Left renal pelvis (tissue), 4 donors: Measurements from ENCODE around the gene LHPP. TPM values are rescaled to one million over a fixed set of nuclear protein-coding genes. Genes with fewer than 3 reads are reported as not detected.

ENCODE experiments used
- DNase-seq, 4 donors: peaks; one replicate each; pipeline ENCODE4 v3.0.0-alpha.2; 2013; ENCODE audit warnings: low read depth in 4 of 4, low spot score in 3 of 4
- polyA plus RNA-seq, 4 donors: library from polyadenylated mRNA; unstranded; fragments of 120-200 nt; gene quantifications; one replicate each; pipeline ENCODE4 v1.2.1, GENCODE V29; 2013; ENCODE audit not compliant: insufficient read length in 4 of 4

Gene LHPP
- polyA plus RNA-seq, 4 donors, result 15.7 to 23.9 (median 16.6) TPM

DNA sequence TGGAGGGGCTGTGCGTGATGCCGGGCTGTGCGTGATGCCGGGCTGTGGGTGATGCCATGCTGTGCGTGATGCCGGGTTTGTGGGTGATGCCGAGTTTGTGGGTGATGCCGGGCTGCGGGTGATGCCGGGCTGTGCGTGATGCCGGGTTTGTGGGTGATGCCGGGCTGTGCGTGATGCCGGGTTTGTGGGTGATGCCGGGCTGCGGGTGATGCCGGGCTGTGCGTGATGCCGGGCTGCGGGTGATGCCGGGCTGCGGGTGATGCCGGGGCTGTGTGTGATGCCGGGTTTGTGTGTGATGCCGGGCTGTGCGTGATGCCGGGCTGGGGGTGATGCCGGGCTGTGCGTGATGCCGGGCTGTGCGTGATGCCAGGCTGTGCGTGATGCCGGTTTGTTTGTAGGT, 153.6 kb downstream of the LHPP start:
- DNase-seq, result no peak

GRCh38 chr10:124616040-124616835, 154.6 kb downstream of the LHPP start:
- DNase-seq, result no peak

GRCh38 chr10:124616836-124617130, 155.2 kb downstream of the LHPP start:
- DNase-seq, result no peak

GRCh38 chr10:124618470-124619073, 156.9 kb downstream of the LHPP start:
- DNase-seq, result no peak

DNA sequence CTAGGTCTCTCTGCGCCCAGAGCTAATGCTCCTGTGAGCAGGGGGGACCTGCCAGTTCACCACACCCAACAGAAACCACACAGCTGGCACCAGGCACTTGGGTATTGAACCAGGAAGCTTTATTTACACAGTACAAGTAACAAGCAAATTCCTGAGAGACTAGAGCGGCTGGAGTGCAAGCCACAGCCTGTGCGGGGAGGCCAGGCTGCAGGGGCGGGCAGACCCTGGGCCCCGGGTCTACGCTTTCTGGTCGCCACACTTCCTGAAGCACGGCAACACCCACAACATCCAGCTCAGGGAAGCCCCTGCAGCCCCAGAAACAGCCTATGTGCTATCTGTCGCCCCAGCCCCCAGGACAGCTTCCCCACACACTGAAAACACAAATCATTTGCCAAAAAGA, 157.6 kb downstream of the LHPP start:
- no peak for DNase-seq

DNA sequence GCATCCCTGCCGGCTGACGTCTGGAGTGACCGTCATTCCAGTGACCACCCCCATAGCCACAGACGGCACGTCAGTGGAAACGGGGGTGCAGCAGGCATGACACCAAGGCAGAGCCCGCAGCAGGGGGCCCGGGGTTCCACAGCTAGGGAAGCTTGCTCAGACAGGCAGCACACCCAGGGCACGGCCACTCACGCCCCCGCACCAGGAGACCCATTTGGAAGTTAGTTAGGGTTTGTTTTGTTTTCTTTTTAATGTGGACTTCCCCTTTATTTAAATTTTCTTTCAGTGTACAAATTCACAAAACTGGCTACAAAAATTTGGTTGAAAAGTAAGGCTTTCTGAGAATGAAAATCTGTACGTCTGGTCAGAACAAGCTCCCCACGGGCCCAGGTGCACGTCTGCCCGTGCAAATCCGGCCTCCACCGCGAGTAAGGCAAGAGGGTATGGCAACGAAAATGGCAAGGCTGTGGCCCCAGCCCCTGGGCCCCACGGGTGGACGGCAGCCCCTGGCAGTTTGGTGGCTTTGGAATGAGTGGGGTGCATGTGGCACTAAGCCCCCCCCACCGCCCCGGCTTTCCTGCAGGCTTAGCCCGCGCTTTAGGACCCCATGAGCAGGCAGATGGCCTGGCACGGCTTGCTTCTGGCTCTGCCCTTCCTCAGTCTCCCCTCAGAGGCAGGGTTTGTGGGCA, 158.3 kb downstream of the LHPP start:
- no peak for DNase-seq

DNA sequence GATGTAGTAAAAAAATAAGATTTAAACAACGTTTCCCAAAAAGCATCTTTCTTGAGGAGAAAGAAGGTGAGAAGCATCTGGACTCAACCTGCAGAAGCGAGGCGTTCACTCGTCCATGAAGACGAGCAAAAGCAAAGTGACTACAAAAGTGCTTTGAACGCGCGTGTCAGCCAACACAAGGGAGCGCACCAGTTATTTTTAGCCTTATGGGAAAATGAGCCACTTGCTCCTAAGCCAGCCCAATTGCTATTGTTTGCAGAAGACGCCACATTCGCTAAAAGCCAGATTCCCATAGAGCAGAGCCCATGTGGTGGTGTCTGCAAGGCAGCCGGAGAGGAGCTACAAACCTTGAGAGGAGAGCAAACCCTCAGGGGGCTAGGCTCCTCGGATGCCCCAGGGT, 160.0 kb downstream of the LHPP start:
- no peak for DNase-seq

- no peak for DNase-seq
Observed at GRCh38 chr10:124622158-124622557, 160.5 kb downstream of the LHPP start.

DNA sequence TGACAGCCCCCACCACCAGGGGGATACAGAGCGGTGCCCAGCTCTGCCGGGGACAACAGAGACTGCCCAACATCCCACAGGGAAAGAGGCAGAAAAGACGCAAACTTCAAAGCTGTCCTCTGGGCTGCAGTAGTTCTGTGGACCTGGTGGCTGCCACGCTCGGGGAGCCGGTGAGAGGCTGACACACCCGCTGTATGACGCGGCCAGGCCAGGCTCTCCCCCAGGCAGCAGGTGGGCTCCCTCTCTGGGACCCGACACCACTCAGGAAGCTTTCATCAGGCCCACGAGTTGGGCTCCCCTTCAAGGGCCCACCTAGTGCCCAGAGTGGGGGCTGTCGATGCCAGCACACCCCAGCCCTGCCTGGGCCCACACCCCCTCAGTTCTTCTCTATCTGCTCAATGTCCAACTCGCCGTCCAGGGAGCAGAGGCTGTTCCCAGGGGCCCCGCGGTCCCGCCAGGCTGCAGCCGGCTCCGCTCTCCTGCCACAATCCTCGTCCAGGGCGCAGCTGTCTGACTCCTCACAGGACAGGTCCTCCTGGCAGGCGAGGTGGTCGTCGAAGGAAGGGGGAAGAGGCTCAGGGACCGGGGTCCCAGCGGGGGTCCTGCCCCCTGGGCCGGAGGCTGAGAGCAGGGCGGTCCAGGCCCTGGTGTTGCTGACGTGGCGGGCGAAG, 161.4 kb downstream of the LHPP start:
- no peak for DNase-seq

GRCh38 chr10:124624006-124624405, 162.4 kb downstream of the LHPP start:
- no peak for DNase-seq

DNA sequence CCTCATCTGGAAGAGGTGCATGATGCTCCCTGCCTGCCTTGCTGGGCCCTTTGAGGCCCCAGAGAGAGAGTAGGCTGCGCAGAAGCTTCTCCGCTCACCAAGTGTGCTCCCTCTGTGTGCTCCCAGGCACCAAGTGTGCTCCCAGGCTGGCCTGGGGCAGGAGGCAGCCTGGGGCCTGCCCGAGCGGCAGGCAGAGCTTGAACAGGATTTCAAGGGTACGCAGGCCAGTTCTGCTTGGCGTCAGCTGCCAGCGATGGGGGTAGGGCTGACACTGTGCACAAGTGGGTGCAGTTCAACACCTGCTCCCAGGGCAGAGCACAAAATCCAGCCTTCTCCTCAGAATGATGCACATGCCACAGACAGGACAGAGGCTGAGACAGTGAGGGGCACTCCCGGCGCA, 162.8 kb downstream of the LHPP start:
- no peak for DNase-seq

- DNase-seq, result no peak
Observed at GRCh38 chr10:124624895-124625294, 163.3 kb downstream of the LHPP start.

DNA sequence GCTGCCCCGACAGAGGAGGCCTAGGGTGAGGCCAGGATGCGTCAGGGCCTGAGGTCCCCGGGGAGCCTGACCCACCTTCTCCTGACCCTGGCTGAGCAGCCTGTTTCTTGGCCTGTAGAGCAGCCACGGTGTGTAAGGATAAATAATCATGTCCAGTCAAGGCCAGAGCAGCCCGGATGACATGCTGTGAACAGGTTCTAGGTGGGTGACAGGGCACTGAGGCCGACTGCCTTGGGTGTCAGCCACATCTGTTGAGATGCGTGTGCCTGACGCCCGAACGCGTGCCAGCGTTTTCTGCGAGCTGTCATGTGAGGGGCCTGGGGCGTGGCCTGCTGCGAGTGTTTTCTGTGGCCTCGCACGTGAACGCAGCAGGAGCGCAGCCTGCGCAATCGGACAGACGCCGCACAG, 164.2 kb downstream of the LHPP start:
- DNase-seq, result no peak

- no peak for DNase-seq
Observed at GRCh38 chr10:124626759-124627380, 165.2 kb downstream of the LHPP start.

DNA sequence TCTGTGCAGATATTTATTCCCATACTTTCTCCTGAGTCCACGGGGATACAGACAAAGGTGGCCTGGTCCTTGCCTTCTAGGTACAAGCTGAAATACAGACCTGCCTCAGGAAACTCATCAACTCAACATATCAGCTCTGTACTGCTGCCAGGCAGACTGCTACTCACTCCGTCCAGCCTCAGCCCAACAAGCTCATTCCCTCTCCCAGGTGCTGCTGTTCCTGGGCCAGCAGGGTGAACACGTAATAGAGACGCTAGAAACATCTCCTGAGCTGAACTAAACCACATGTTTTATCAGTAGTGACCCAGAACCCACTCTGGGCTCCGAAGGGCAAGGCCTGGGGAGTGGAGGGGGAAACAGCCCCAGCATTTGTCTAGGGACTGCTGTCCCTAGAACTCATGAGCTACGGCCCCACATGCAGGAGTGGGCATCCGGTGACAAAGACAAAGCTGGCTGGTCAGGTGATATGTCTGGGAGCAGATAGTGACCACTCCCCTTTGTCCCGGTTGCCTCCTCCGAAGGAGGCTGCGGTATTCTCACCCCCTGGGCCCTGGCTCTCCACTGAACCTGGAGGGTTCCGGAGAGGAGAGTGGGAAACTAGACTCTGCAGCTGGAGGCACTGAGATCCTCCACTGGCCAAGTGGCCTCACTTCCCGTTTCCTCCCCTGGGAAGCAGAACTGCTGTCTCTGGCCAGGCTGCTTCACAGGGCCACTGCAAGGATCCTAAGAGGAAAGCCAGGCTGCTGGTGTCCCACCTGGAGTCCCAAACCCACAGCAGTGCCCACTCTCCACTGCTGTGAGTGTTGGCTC, 166.4 kb downstream of the LHPP start:
- no peak for DNase-seq

DNA sequence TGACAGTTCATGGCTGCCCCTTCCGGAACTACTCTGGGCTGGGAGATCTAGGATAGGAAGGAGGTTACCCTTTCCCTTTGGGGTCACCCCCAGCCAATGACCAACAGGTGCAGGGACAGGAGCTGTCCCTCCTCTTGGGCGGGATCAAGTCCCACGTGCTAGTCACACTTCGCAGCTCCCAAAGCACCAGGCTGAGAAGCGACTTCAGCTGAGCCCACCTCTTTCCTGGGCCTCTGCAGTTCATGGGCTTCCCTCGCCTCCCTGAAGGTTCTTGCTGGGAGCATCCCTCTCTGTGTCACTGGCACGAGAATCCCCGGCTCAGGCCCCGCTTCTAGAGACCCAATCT, 167.0 kb downstream of the LHPP start:
- DNase-seq, result no peak

DNA sequence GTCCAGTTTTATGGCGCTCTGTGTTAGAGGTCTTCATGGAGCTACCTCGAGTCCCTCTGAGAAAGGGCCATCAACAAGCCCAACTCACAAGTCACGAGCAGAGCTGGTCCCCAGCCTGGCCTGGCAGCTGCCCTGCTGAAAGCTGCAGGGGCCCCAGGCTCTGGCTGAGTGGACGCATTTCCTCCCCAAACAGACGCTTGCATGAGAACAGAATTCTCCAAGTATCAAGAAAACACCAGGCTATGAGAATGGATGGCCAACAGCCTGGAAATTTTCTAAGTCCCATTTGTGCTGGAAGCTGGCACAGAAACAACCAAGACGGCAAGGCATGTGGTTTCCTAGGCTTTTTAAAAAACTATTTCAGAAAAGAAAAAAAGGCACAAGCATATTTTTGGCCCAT, 167.8 kb downstream of the LHPP start:
- no peak for DNase-seq

DNA sequence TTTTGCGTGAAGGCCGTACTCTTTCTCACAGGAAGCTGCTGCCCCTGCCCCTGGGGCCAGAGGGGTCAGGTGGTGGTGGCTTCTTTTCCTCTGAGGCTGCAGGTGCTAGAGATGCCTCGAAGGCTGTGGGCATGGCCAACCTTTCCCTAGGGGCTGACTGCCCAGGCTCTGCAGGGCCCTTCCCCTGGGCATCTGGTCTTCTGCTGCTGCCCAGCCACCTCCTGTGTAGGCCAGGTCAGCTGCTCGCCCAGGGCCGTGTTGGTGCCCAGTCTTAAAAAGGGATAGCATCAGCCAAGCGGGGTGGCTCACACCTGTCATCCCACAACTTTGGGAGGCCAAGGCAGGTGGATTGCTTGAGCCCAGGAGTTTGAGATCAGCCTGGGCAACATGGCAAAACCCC, 168.2 kb downstream of the LHPP start:
- DNase-seq, result no peak

DNA sequence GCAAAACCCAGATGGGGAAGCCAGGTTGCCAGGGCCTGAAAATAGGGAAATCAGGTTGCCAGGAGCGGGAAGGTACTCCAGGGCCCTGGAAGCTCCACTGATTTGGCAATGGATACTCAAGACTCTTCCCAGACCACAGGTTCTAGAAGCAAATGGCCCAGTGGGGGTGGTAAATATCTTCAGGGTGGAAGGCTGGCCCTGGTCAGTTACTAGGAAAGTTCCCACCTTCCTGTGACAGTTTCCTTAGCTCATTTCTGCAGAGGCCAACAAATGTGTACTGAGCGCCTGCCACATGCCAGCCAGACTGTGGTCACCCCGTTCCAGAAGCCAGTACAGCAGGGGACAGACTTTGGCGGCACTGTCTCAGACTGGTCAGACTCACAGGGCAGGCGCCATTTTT, 168.9 kb downstream of the LHPP start:
- DNase-seq, result no peak

DNA sequence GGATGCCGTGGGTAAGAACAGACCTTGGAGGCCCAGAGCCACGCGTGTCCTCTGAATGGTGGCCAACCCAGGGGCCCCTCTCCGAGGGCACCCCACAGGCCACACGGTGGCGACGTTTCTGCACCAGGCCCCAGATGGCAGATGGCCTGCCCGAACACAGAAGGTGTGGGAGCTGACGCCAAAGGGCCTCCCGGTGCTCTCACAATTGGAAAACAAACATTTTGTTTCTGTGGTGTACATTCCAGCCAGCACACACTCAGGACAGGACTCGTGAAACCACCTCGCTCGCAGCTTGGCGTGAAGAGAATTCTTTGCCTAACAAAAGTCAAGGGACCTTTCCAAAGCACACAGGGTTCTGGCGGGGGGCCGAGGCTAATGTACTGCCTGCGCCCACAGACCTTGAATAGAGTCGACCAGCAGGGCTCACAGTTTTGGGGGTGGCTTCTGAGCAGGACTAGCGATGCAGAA, 170.5 kb downstream of the LHPP start:
- no peak for DNase-seq
